Measurements from ENCODE around the gene CCDC3. TPM values are rescaled to one million over a fixed set of nuclear protein-coding genes. Genes with fewer than 3 reads are reported as not detected.

The CCDC3 gene
- total RNA-seq, 1 experiment from 2014 or later = 0.10 TPM

GRCh38 chr10:12887780-12888179 is 113.7 kb downstream of the CCDC3 start:
- intact Hi-C loops (cut with micrococcal nuclease; ENCODE audit: unreplicated experiment) = no loop called here
- ChIA-PET CTCF (no interaction called here), POLR2A (no interaction called here)

GRCh38 chr10:12884851-12885250 is 116.7 kb downstream of the CCDC3 start:
- in situ Hi-C loops (cut with HindIII; ENCODE audit: low pct_unique_long_range_greater_than_20kb, low sequenced_read_pairs) = no loop called here
- no peaks in the 10 kb centered on the region for H3K9me3 ChIP-seq (ENCODE audit: control insufficient read depth, insufficient read depth, low read depth, low read length)
- no peaks in the 10 kb centered on the region for H3K4me1 ChIP-seq (ENCODE audit: control insufficient read depth, insufficient read depth, low read length)
- BruUV-seq (replicated peaks) = no TSS peak
- intact Hi-C loops (cut with micrococcal nuclease; ENCODE audit: unreplicated experiment) = no loop called here
- no peaks in the 10 kb centered on the region for H3K27me3 ChIP-seq (ENCODE audit: control insufficient read depth, insufficient read depth, low read length)
- TF ChIP-seq POLR2AphosphoS5 (IDR thresholded peaks at IDR 0.05; ENCODE audit: low read depth, low read length) (no peak), CTCF (IDR thresholded peaks at IDR 0.05) (no peak), TCF7L2 (IDR thresholded peaks at IDR 0.05; ENCODE audit: low read depth, low read length) (no peak), SIN3A (IDR thresholded peaks at IDR 0.05; ENCODE audit: borderline replicate concordance, insufficient read depth, low read depth, low read length) (no peak), REST (IDR thresholded peaks at IDR 0.05; ENCODE audit: insufficient read depth in 1 of 2, low read depth in 2 of 2, low read length in 1 of 2) (no peak)
- DNase-seq (ENCODE audit: low read depth, low spot score) (no peak), ATAC-seq (no peak)
- H3K4me3 ChIP-seq (ENCODE audit: low read depth in 2 of 2, low read length in 2 of 2) = no peak overlapping the region
- H3K27ac ChIP-seq (ENCODE audit: low read length) = no peak overlapping the region
- ChIA-PET CTCF (no interaction called here), POLR2A (no interaction called here)
- no peaks in the 10 kb centered on the region for H3K36me3 ChIP-seq (ENCODE audit: control insufficient read depth, insufficient read depth, low read length)

More at GRCh38 chr10:12887780-12888179, 113.7 kb downstream of the CCDC3 start:
- DNase-seq (ENCODE audit: low read depth, low spot score) = no peak
- no peaks in the 10 kb centered on the region for H3K4me1 ChIP-seq (ENCODE audit: control insufficient read depth, insufficient read depth, low read length)
- no peaks in the 10 kb centered on the region for H3K9me3 ChIP-seq (ENCODE audit: control insufficient read depth, insufficient read depth, low read depth, low read length)
- in situ Hi-C loops (cut with HindIII; ENCODE audit: low pct_unique_long_range_greater_than_20kb, low sequenced_read_pairs) = no loop called here
- TF ChIP-seq SIN3A (IDR thresholded peaks at IDR 0.05; ENCODE audit: borderline replicate concordance, insufficient read depth, low read depth, low read length) (no peak), TCF7L2 (IDR thresholded peaks at IDR 0.05; ENCODE audit: low read depth, low read length) (no peak), POLR2AphosphoS5 (IDR thresholded peaks at IDR 0.05; ENCODE audit: low read depth, low read length) (no peak), REST (IDR thresholded peaks at IDR 0.05; ENCODE audit: insufficient read depth in 1 of 2, low read depth in 2 of 2, low read length in 1 of 2) (no peak), CTCF (IDR thresholded peaks at IDR 0.05) (no peak)
- H3K4me3 ChIP-seq (ENCODE audit: low read depth in 2 of 2, low read length in 2 of 2) = no peak overlapping the region
- BruUV-seq (replicated peaks) = no TSS peak
- ATAC-seq = no peak
- H3K27me3 ChIP-seq (ENCODE audit: control insufficient read depth, insufficient read depth, low read length) = no peaks in the 10 kb centered on the region
- H3K27ac ChIP-seq (ENCODE audit: low read length) = no peak overlapping the region
- H3K36me3 ChIP-seq (ENCODE audit: control insufficient read depth, insufficient read depth, low read length) = no peaks in the 10 kb centered on the region

Data from Panc1 (cell line).